HUES48 (cell line): ENCODE data around the gene WDR43.
"Not testable (repeated sequence)": the region's sequence is repeated elsewhere in the genome, so short reads cannot be mapped to it uniquely, and the experiment has no call there.

Experiments
- H3K27ac ChIP-seq: one replicate; pipeline ENCODE4 v1.7.0; 2013; ENCODE audit warnings: low read depth, low read length, inconsistent platforms
- H3K27me3 ChIP-seq: 2 replicates; pipeline ENCODE4 v1.6.1; 2013; ENCODE audit warnings: mild to moderate bottlenecking, low read length; ENCODE audit not compliant: control insufficient read depth, insufficient read depth
- H3K36me3 ChIP-seq: 2 replicates; pipeline ENCODE4 v1.6.1; 2013; ENCODE audit warnings: low read length; ENCODE audit not compliant: control insufficient read depth, insufficient read depth
- H3K4me1 ChIP-seq: 2 replicates; pipeline ENCODE4 v1.6.1; 2013; ENCODE audit warnings: mild to moderate bottlenecking, low read length; ENCODE audit not compliant: control insufficient read depth, insufficient read depth
- H3K4me3 ChIP-seq: 2 replicates; pipeline ENCODE4 v1.5.1; 2013; ENCODE audit warnings: mild to moderate bottlenecking, low read depth, low read length
- H3K9ac ChIP-seq: 2 replicates; pipeline ENCODE4 v1.6.1; 2013; ENCODE audit warnings: mild to moderate bottlenecking, low read depth, low read length, moderate library complexity
- H3K9me3 ChIP-seq: 2 replicates; pipeline ENCODE4 v1.6.1; 2013; ENCODE audit warnings: low read length; ENCODE audit not compliant: control insufficient read depth, insufficient read depth

Gene WDR43

DNA sequence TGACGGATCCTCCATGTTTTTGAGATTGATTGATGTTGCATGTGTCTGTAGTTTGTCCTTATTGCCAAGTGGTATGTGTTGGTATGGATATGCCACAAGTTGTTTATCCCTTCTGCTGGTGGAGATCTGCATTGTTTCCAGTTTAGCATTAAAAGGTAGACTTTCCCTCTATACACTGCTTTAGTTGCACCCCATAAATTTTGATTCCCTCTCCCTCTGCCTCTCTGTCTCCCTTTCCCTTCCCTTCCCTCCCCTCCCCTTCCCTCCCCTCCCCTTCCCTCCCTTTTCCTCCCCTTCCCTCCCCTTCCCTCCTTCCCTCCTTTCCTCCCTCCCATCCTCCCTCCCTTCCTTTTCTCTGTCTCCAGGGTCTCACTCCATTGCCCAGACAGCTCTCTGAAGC is 68.0 kb downstream of the WDR43 start:
- Histone ChIP-seq H3K27ac (no peak overlapping the region), H3K9ac (no peak overlapping the region), H3K9me3 (no peaks in the 10 kb centered on the region), H3K27me3 (no peaks in the 10 kb centered on the region), H3K4me1 (no peaks in the 10 kb centered on the region), H3K36me3 (no peaks in the 10 kb centered on the region), H3K4me3 (no peak overlapping the region)

- Histone ChIP-seq H3K27ac (no peak overlapping the region), H3K9ac (no peak overlapping the region), H3K4me1 (no peaks in the 10 kb centered on the region), H3K4me3 (no peak overlapping the region), H3K36me3 (no peaks in the 10 kb centered on the region), H3K9me3 (no peaks in the 10 kb centered on the region), H3K27me3 (no peaks in the 10 kb centered on the region)
Measured at GRCh38 chr2:28970464-28971160, 76.1 kb downstream of the WDR43 start.

GRCh38 chr2:28972778-28973335 is 78.4 kb downstream of the WDR43 start:
- no peaks in the 10 kb centered on the region for H3K36me3 ChIP-seq
- H3K9ac ChIP-seq, result no peak overlapping the region
- no peaks in the 10 kb centered on the region for H3K27me3 ChIP-seq
- no peaks in the 10 kb centered on the region for H3K4me1 ChIP-seq
- no peak overlapping the region for H3K4me3 ChIP-seq
- no peaks in the 10 kb centered on the region for H3K9me3 ChIP-seq
- no peak overlapping the region for H3K27ac ChIP-seq

DNA sequence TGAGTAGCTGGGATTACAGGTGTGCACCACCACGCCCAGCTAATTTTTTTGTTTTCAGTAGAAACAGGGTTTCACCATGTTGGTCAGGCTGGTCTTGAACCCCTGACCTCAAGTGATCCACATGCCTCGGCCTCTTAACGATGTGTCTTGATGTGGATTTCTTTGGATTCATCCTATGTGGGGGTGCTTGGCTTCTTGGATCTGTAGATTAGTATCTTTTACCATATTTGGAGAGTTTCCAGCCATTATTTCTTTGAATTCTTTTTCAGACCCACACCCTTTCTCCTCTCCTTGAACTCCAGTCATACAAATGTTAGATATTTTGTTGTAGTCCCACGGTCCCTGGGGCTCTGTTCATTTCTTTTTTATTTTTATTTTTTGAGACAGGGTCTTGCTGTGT is 79.8 kb downstream of the WDR43 start:
- no peak overlapping the region for H3K4me3 ChIP-seq
- no peaks in the 10 kb centered on the region for H3K27me3 ChIP-seq
- H3K36me3 ChIP-seq, result no peaks in the 10 kb centered on the region
- no peak overlapping the region for H3K27ac ChIP-seq
- no peak overlapping the region for H3K9ac ChIP-seq
- H3K9me3 ChIP-seq, result no peaks in the 10 kb centered on the region
- no peaks in the 10 kb centered on the region for H3K4me1 ChIP-seq

- no peak overlapping the region for H3K4me3 ChIP-seq
- no peaks in the 10 kb centered on the region for H3K27me3 ChIP-seq
- H3K27ac ChIP-seq, result no peak overlapping the region
- H3K9me3 ChIP-seq, result no peaks in the 10 kb centered on the region
- H3K36me3 ChIP-seq, result no peaks in the 10 kb centered on the region
- no peaks in the 10 kb centered on the region for H3K4me1 ChIP-seq
- H3K9ac ChIP-seq, result no peak overlapping the region
Measured at GRCh38 chr2:28975671-28976070, 81.2 kb downstream of the WDR43 start.

DNA sequence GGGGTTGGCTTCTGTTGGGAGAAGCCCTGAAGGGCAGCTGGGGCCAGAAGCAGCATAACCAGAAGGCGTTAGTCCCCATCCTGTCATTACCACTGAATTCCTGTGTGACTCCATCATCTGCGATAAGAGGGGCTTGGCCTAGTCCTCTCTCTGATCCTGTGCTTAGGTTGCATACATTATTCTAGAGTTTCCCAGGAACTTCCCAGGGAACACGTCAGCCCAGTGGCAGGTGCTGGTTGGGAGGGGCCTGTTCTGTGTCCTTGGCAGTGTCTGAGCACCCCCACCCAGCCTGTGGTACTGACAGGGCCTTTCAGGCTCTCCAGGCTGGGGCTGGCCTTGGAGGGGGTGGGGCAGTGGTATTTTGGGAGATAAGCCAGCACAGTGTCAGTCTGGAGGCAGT is 82.1 kb downstream of the WDR43 start:
- Histone ChIP-seq H3K27ac (no peak overlapping the region), H3K36me3 (no peaks in the 10 kb centered on the region), H3K9ac (no peak overlapping the region), H3K27me3 (no peaks in the 10 kb centered on the region), H3K9me3 (no peaks in the 10 kb centered on the region), H3K4me3 (no peak overlapping the region), H3K4me1 (no peaks in the 10 kb centered on the region)

GRCh38 chr2:28977176-28977875 is 82.9 kb downstream of the WDR43 start:
- H3K9ac ChIP-seq, result no peak overlapping the region
- no peak overlapping the region for H3K27ac ChIP-seq

GRCh38 chr2:28978001-28978400 is 83.5 kb downstream of the WDR43 start:
- H3K9me3 ChIP-seq, H3K27me3 ChIP-seq, H3K27ac ChIP-seq, H3K4me3 ChIP-seq, H3K9ac ChIP-seq, H3K4me1 ChIP-seq, H3K36me3 ChIP-seq: not testable (repeated sequence)

More at GRCh38 chr2:28977176-28977875, 82.9 kb downstream of the WDR43 start:
- Histone ChIP-seq H3K27me3 (no peaks in the 10 kb centered on the region), H3K9me3 (no peaks in the 10 kb centered on the region), H3K4me3 (no peak overlapping the region), H3K4me1 (no peaks in the 10 kb centered on the region), H3K36me3 (no peaks in the 10 kb centered on the region)

GRCh38 chr2:28978606-28979005 is 84.1 kb downstream of the WDR43 start:
- Histone ChIP-seq H3K9me3 (no peaks in the 10 kb centered on the region), H3K4me1 (no peaks in the 10 kb centered on the region), H3K36me3 (no peaks in the 10 kb centered on the region), H3K9ac (no peak overlapping the region), H3K27me3 (no peaks in the 10 kb centered on the region), H3K4me3 (no peak overlapping the region), H3K27ac (no peak overlapping the region)

DNA sequence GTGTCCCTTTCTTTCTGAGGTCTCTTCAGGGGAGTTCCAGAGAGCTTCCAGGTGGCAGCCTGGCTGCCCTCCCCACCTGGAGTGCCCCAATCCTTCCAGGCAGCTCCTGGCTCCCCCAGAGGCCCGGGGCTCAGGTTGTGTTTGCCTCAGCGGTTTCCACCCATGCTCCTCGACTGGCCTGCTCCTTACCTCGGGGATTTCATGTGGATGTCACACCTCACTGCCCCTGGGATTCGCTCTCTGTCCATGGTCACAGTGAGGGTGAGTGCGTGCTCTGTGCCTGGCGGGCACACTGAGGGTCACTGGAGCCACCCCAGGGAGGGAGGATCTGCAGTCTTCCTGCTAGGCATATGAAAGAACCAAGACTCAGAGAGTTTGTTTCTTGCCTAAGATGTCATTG is 84.6 kb downstream of the WDR43 start:
- no peaks in the 10 kb centered on the region for H3K9me3 ChIP-seq
- no peaks in the 10 kb centered on the region for H3K4me1 ChIP-seq
- no peaks in the 10 kb centered on the region for H3K27me3 ChIP-seq
- H3K4me3 ChIP-seq, result no peak overlapping the region
- no peaks in the 10 kb centered on the region for H3K36me3 ChIP-seq
- H3K9ac ChIP-seq, result no peak overlapping the region
- H3K27ac ChIP-seq, result no peak overlapping the region

DNA sequence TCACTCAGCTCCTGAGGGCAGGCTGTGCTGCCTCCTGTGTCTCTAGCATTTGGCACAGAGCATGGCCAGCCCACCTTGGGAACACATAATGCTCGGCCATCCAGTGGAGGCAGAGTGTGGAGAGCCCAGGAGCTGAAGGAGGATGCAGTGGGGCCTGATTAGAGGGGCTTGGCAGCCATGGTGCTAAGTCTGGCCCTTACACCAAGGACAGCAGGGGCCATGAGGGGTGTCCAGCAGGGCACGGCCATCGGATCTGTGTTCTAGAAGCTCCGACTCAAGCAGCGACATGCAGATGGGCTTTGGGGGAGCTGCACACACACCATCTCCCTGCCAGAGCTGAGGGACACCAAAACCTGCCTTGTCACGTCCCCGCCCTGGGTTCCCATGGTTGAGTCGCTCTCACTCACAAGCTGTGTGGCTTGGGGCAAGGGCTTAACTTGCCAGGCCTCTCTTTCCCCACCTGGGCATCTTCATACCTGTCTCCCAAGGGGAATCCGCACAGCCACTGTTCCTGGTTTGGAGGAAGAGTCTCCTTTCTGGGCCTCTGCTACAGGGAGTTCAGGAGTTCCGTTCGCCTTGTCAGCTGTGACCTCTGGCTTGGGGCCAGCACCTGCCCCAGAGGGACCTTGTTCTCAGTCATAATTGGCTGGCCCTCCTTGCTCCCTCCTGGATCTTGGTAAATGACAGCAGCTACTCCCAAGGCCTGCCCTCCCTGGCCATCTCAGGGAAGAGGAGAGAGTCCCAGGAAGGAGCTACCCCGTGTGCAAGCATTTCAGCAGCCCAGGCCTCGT is 85.3 kb downstream of the WDR43 start:
- Histone ChIP-seq H3K4me3 (no peak overlapping the region), H3K36me3 (no peaks in the 10 kb centered on the region), H3K4me1 (no peaks in the 10 kb centered on the region), H3K27me3 (no peaks in the 10 kb centered on the region), H3K9me3 (no peaks in the 10 kb centered on the region), H3K9ac (no peak overlapping the region), H3K27ac (no peak overlapping the region)
